ENCODE data around the gene MSI2. TPM values are rescaled to one million over a fixed set of nuclear protein-coding genes. Genes with fewer than 3 reads are reported as not detected.

Gene MSI2
- total RNA-seq, 1 experiment from 2014 or later: 85.2 TPM

DNA sequence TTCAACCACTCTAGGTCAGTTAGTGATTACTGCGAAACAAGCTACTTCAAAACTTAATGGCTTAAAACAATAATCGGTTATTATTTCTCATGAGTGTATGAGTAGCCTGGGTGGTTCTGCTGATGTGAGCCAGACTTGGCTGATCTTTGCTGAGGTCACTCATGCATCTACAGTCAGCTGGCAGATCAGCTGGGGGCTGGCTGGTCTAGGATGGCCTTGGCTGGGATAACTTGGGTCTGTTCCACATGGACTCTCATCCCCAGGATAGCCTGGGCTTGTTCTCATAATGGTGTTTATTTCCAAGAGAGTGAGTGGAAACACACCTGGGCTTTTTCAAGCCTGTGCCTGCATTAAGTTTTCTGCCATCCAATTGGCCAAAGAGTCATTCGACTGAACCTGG is 475.7 kb downstream of the MSI2 start:
- in situ Hi-C loops (cut with HindIII; ENCODE audit: low pct_unique_long_range_greater_than_20kb, low sequenced_read_pairs): no loop called here
- no peak for DNase-seq (ENCODE audit: low read depth, low spot score)

GRCh38 chr17:57733085-57733484 is 476.8 kb downstream of the MSI2 start:
- in situ Hi-C loops (cut with HindIII; ENCODE audit: low pct_unique_long_range_greater_than_20kb, low sequenced_read_pairs): no loop called here

More at GRCh38 chr17:57733085-57733484, 476.8 kb downstream of the MSI2 start:
- no peak for DNase-seq (ENCODE audit: low read depth, low spot score)

Small RNA genes within 50 kb of the gene (small RNA-seq; reads per million reads assigned to genes)
- gene RN7SL449P (0 reads per million in 2 experiments), gene RNU7-134P (0 reads per million in 2 experiments)

Other genes starting within 250 kb of the MSI2 start
- 30.0 and 35.1 TPM in 2 replicates for gene AKAP1, start 171.3 kb upstream of the MSI2 start, total RNA-seq (2014; rRNA removed; shearing (Covaris generic))

Data from SK-MEL-5 (cell line).